Retinal pigment epithelial cell (primary cell): ENCODE results near the gene ETFB.

Experiments used
- DNase-seq: peaks from one replicate; pipeline ENCODE4 v3.0.0-alpha.2; 2010; ENCODE audit warnings: low read depth
- H3K4me3 ChIP-seq: 2 replicates; pipeline ENCODE4 v1.5.1; 2011; ENCODE audit warnings: mild to moderate bottlenecking, low read length, control low read depth, moderate library complexity
- CTCF ChIP-seq: conservative IDR thresholded peaks from 2 replicates; pipeline ENCODE4 v1.5.1; 2011; ENCODE audit warnings: low read depth, low read length, control low read depth, inconsistent platforms

Gene ETFB

GRCh38 chr19:51367255-51367564 is 1.0 kb upstream of the ETFB start:
- no peak for DNase-seq
- TF ChIP-seq CTCF, result no peak
- peak overlapping the region; percentile 72 for H3K4me3 ChIP-seq

GRCh38 chr19:51366389-51367254 is 434 bp upstream of the ETFB start:
- TF ChIP-seq CTCF, result no peak
- DNase-seq, result peak; percentile 94
- peak overlapping the region; percentile 92 for H3K4me3 ChIP-seq

GRCh38 chr19:51365211-51365964 is 800 bp downstream of the ETFB start:
- DNase-seq, result no peak
- H3K4me3 ChIP-seq, result peak overlapping the region; percentile 92
- peak; percentile 6 for TF ChIP-seq CTCF

GRCh38 chr19:51364200-51365106 is 1.7 kb downstream of the ETFB start:
- DNase-seq, result no peak
- no peak overlapping the region for H3K4me3 ChIP-seq
- TF ChIP-seq CTCF, result no peak

- DNase-seq, result no peak
- H3K4me3 ChIP-seq, result no peak overlapping the region
- no peak for TF ChIP-seq CTCF
Observed at GRCh38 chr19:51361239-51361638, 4.9 kb downstream of the ETFB start.

- no peak overlapping the region for H3K4me3 ChIP-seq
- DNase-seq, result peak; percentile 88
- TF ChIP-seq CTCF, result no peak
Observed at GRCh38 chr19:51359294-51359693, 6.9 kb downstream of the ETFB start.
